AG09309 (cell line): ENCODE measurements around the gene PARD6B.
"Not testable (repeated sequence)": the region's sequence is repeated elsewhere in the genome, so short reads cannot be mapped to it uniquely, and the experiment has no call there.

Experiments used
- DNase-seq: peaks from one replicate; pipeline ENCODE4 v3.0.0-alpha.2; 2010; ENCODE audit warnings: low read depth
- H3K4me3 ChIP-seq: 2 replicates; pipeline ENCODE4 v1.5.1; 2011; ENCODE audit warnings: mild to moderate bottlenecking, low read depth, low read length, moderate library complexity; ENCODE audit not compliant: control insufficient read depth
- CTCF ChIP-seq: IDR thresholded peaks from 2 replicates; pipeline ENCODE4 v1.5.1; 2011; ENCODE audit warnings: mild to moderate bottlenecking, low read depth, low read length, inconsistent platforms; ENCODE audit not compliant: insufficient read depth, control insufficient read depth; ENCODE audit errors: missing control alignments

PARD6B gene

GRCh38 chr20:50790651-50791277 is 59.4 kb downstream of the PARD6B start:
- H3K4me3 ChIP-seq, result no peak overlapping the region
- TF ChIP-seq CTCF, result peak; percentile 92
- peak; percentile 52 for DNase-seq

- DNase-seq, result no peak
- H3K4me3 ChIP-seq, result no peak overlapping the region
- TF ChIP-seq CTCF, result no peak
These were observed 61.6 kb downstream of the PARD6B start for GRCh38 chr20:50792708-50793574.

- DNase-seq, H3K4me3 ChIP-seq: not testable (repeated sequence)
- TF ChIP-seq CTCF, result peak; percentile 39
These were observed 62.2 kb downstream of the PARD6B start for GRCh38 chr20:50793575-50794016.

GRCh38 chr20:50794181-50794845 is 62.9 kb downstream of the PARD6B start:
- DNase-seq, result no peak
- H3K4me3 ChIP-seq, result peak overlapping the region; percentile 29
- no peak for TF ChIP-seq CTCF

- H3K4me3 ChIP-seq, result peak within 1 kb of the TSS; percentile 69
- TF ChIP-seq CTCF, result peak; percentile 57
- peak; percentile 24 for DNase-seq
These were observed 63.7 kb downstream of the PARD6B start, which contains the start of gene BCAS4 for GRCh38 chr20:50794846-50795634. BCAS4 (plus strand) TSS chr20:50795061; CDS start chr20:50795084, 23 bp downstream.

- no peak for TF ChIP-seq CTCF
These were observed 65.8 kb downstream of the PARD6B start for GRCh38 chr20:50797142-50797541.

More at GRCh38 chr20:50797142-50797541, 65.8 kb downstream of the PARD6B start:
- H3K4me3 ChIP-seq, result no peak overlapping the region
- no peak for DNase-seq
